ENCODE measurements around the gene DBP. TPM values are rescaled to one million over a fixed set of nuclear protein-coding genes. Genes with fewer than 3 reads are reported as not detected.

DBP gene
- total RNA-seq, 3 donors from 2014 or later (not counting 1 experiment from before 2014, with no cell fraction given) = 16.4 to 31.2 (median 24.3) TPM

GRCh38 chr19:48603001-48603400 is 34.2 kb downstream of the DBP start:
- Histone ChIP-seq H3K9me3 (ENCODE audit: control insufficient read depth, insufficient read depth, low read length) (no peaks in the 10 kb centered on the region), H3K4me1 (ENCODE audit: control insufficient read depth, insufficient read depth, low read length) (no peaks in the 10 kb centered on the region), H3K27me3 (ENCODE audit: control insufficient read depth, insufficient read depth, low read length) (no peaks in the 10 kb centered on the region), H3K27ac (ENCODE audit: low read length) (no peak overlapping the region), H3K36me3 (ENCODE audit: control insufficient read depth, insufficient read depth, low read length) (no peaks in the 10 kb centered on the region), H3K4me3 (ENCODE audit: low read length) (no peak overlapping the region)
- no peak overlapping the region for H3K4me3 Mint-ChIP-seq
- H3K9me3 Mint-ChIP-seq = no peaks in the 10 kb centered on the region
- H3K27me3 Mint-ChIP-seq (ENCODE audit: low read depth in 2 of 2) = peaks cover 0 to 3% of the 10 kb centered on the region in 2 donors
- intact Hi-C loops (cut with micrococcal nuclease) = no loop called here
- 84% methylated on average over 8 of the region's 9 CpGs for WGBS (ENCODE audit: insufficient coverage)
- DNase-seq (no peak), ATAC-seq (no peak)
- H3K4me1 Mint-ChIP-seq = no peaks in the 10 kb centered on the region
- H3K27ac Mint-ChIP-seq = no peak overlapping the region
- TF ChIP-seq CTCF (IDR thresholded peaks at IDR 0.05) = no peak
- no peaks in the 10 kb centered on the region for H3K36me3 Mint-ChIP-seq

GRCh38 chr19:48600679-48601417 is 36.3 kb downstream of the DBP start:
- Mint-ChIP-seq H3K27ac (no peak overlapping the region), H3K9me3 (no peaks in the 10 kb centered on the region), H3K4me3 (no peak overlapping the region), H3K36me3 (no peaks in the 10 kb centered on the region), H3K4me1 (no peaks in the 10 kb centered on the region), H3K27me3 (ENCODE audit: low read depth in 2 of 2) (peaks cover 0 to 3% of the 10 kb centered on the region in 2 donors)
- ATAC-seq (no peak), DNase-seq (no peak)
- Histone ChIP-seq H3K9me3 (ENCODE audit: control insufficient read depth, insufficient read depth, low read length) (no peaks in the 10 kb centered on the region), H3K36me3 (ENCODE audit: control insufficient read depth, insufficient read depth, low read length) (no peaks in the 10 kb centered on the region), H3K27ac (ENCODE audit: low read length) (no peak overlapping the region), H3K27me3 (ENCODE audit: control insufficient read depth, insufficient read depth, low read length) (no peaks in the 10 kb centered on the region), H3K4me3 (ENCODE audit: low read length) (no peak overlapping the region), H3K4me1 (ENCODE audit: control insufficient read depth, insufficient read depth, low read length) (peaks cover 9% of the 10 kb centered on the region)
- intact Hi-C loops (cut with micrococcal nuclease) = no loop called here
- no peak for TF ChIP-seq CTCF (IDR thresholded peaks at IDR 0.05)
- WGBS (ENCODE audit: insufficient coverage) = 87% methylated on average over 19 of the region's 21 CpGs

- Histone ChIP-seq H3K9me3 (ENCODE audit: control insufficient read depth, insufficient read depth, low read length) (no peaks in the 10 kb centered on the region), H3K36me3 (ENCODE audit: control insufficient read depth, insufficient read depth, low read length) (no peaks in the 10 kb centered on the region), H3K4me3 (ENCODE audit: low read length) (no peak overlapping the region), H3K27me3 (ENCODE audit: control insufficient read depth, insufficient read depth, low read length) (no peaks in the 10 kb centered on the region), H3K4me1 (ENCODE audit: control insufficient read depth, insufficient read depth, low read length) (peaks cover 9% of the 10 kb centered on the region), H3K27ac (ENCODE audit: low read length) (no peak overlapping the region)
- no peaks in the 10 kb centered on the region for H3K4me1 Mint-ChIP-seq
- H3K4me3 Mint-ChIP-seq = no peak overlapping the region
- no peaks in the 10 kb centered on the region for H3K9me3 Mint-ChIP-seq
- 83% methylated on average over 30 of the region's 30 CpGs for WGBS (ENCODE audit: insufficient coverage)
- intact Hi-C loops (cut with micrococcal nuclease) = no loop called here
- peaks cover 0 to 3% of the 10 kb centered on the region in 2 donors for H3K27me3 Mint-ChIP-seq (ENCODE audit: low read depth in 2 of 2)
- DNase-seq = no peak
- H3K36me3 Mint-ChIP-seq = no peaks in the 10 kb centered on the region
- H3K27ac Mint-ChIP-seq = no peak overlapping the region
- TF ChIP-seq CTCF (IDR thresholded peaks at IDR 0.05) = no peak
- no peak for ATAC-seq
Measured at GRCh38 chr19:48598996-48599700, 38.0 kb downstream of the DBP start.

Data from natural killer cell (primary cell).